Panc1 (cell line): ENCODE data around the gene ANO9. TPM values are rescaled to one million over a fixed set of nuclear protein-coding genes. Genes with fewer than 3 reads are reported as not detected.

ENCODE experiments used
- ATAC-seq: fragments of 200-7000 bp; cut with Tn5 transposase; 2 replicates; pipeline ENCODE4 v1.9.1; 2020; ENCODE audit warnings: mild to moderate bottlenecking, moderate library complexity
- BruUV-seq: library from RNA; stranded (reverse); fragments of 400-500 nt; replicated peaks from 2 replicates; lab custom pipeline; 2021; lab: Mats Ljungman, UMichigan
- CTCF ChIA-PET: fragments of 300-600 bp; sonication (Branson Sonifier 250); formaldehyde crosslinking; loops from one replicate; lab custom pipeline; 2022; ENCODE audit warnings: antibody characterized with exemption; lab: Charles Lee
- POLR2A ChIA-PET: fragments of 300-600 bp; sonication (Branson Sonifier 250); formaldehyde crosslinking; loops from one replicate; lab custom pipeline; 2022; ENCODE audit warnings: antibody characterized with exemption; lab: Charles Lee
- DNase-seq: peaks from one replicate; pipeline ENCODE4 v3.0.0-alpha.2; 2010; ENCODE audit warnings: low read depth, low spot score
- H3K27ac ChIP-seq: 2 replicates; pipeline ENCODE4 v1.5.1; 2011; ENCODE audit warnings: mild to moderate bottlenecking, low read length, inconsistent platforms
- H3K27me3 ChIP-seq: fragments of 200-500 bp; sonication (Bioruptor generic); 2 replicates; pipeline ENCODE4 v1.6.0; 2014; ENCODE audit warnings: low read length, inconsistent platforms; ENCODE audit not compliant: control insufficient read depth, insufficient read depth
- H3K36me3 ChIP-seq: fragments of 200-500 bp; sonication (Bioruptor generic); 2 replicates; pipeline ENCODE4 v1.5.1; 2014; ENCODE audit warnings: inconsistent platforms, mild to moderate bottlenecking, low read length, moderate library complexity; ENCODE audit not compliant: control insufficient read depth, insufficient read depth
- H3K4me1 ChIP-seq: 2 replicates; pipeline ENCODE4 v1.5.1; 2011; ENCODE audit warnings: inconsistent platforms, mild to moderate bottlenecking, low read length, moderate library complexity; ENCODE audit not compliant: control insufficient read depth, insufficient read depth
- H3K4me3 ChIP-seq, 2 experiments: 2 replicates each; pipeline ENCODE4 v1.5.1; 2011 to 2012; ENCODE audit warnings: low read depth in 2 of 2, low read length in 2 of 2, mild to moderate bottlenecking in 2 of 2, inconsistent platforms in 1 of 2, moderate library complexity in 1 of 2
- H3K9me3 ChIP-seq: fragments of 200-500 bp; sonication (Bioruptor generic); 2 replicates; pipeline ENCODE4 v1.5.1; 2014; ENCODE audit warnings: low read depth, mild to moderate bottlenecking, inconsistent platforms, low read length, moderate library complexity; ENCODE audit not compliant: control insufficient read depth, insufficient read depth
- CTCF ChIP-seq: fragments of 450-650 bp; IDR thresholded peaks from 2 replicates; pipeline ENCODE4 v1.5.1; 2017; ENCODE audit warnings: mild to moderate bottlenecking
- POLR2AphosphoS5 ChIP-seq: IDR thresholded peaks from 2 replicates; pipeline ENCODE4 v1.6.1; 2012; ENCODE audit warnings: mild to moderate bottlenecking, low read depth, low read length, moderate library complexity
- REST ChIP-seq, 2 experiments: IDR thresholded peaks; 2 replicates each; pipeline ENCODE4 v1.6.1; 2011 to 2012; ENCODE audit warnings: low read depth in 2 of 2, control low read depth in 1 of 2, low read length in 1 of 2, mild to moderate bottlenecking in 1 of 2, moderate library complexity in 1 of 2; ENCODE audit not compliant: insufficient read depth in 1 of 2
- SIN3A ChIP-seq: IDR thresholded peaks from 2 replicates; pipeline ENCODE4 v1.6.1; 2012; ENCODE audit warnings: low read depth, mild to moderate bottlenecking, low read length, moderate library complexity, borderline replicate concordance; ENCODE audit not compliant: insufficient read depth
- TCF7L2 ChIP-seq: IDR thresholded peaks from 2 replicates; pipeline ENCODE4 v1.6.1; 2011; ENCODE audit warnings: mild to moderate bottlenecking, low read depth, low read length, inconsistent platforms
- in situ Hi-C: cut with HindIII; loops from 2 replicates; pipeline ENCODE4 v1.10.0; 2016; ENCODE audit warnings: low sequenced_read_pairs, low pct_unique_long_range_greater_than_20kb
- intact Hi-C: fragments of 100-400 bp; cut with micrococcal nuclease; formaldehyde crosslinking; loops from one replicate; pipeline ENCODE4 v1.10.0; 2022; ENCODE audit not compliant: unreplicated experiment
- total RNA-seq: library from RNA; stranded (reverse); gene quantifications from one replicate; pipeline ENCODE4 v1.2.1, GENCODE V29; 2021; ENCODE audit not compliant: unreplicated experiment

ANO9 gene
- total RNA-seq, 1 experiment from 2014 or later, result 61.4 TPM

DNA sequence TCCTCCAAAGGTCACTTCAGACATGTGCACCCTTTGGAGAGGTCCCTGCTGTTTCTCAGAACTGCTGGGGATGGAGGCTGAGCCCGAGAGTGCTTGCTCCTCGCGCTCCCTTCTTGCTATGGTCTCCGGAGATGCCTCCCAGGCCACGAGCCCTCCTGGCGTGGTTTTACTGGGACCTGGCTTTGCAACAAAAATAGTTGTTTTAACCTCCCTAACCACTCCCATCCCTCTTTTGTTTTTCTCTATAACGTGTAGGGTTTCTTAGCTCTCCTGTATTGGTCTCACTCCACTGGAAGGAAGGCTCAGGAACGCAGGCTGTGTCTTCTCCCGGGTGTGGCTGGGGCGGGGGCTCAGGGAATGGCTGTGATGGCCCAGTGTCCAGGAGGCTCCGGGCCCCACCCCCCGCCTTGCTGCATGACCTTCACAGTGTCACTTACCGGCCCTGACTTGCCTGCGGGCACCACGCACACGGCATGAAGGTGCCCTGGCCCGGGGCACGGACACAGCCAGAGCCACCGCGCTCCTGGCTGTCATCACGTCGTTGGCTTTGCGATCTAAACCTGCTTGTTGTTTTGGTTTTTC, 13.8 kb upstream of the ANO9 start:
- no peak for TF ChIP-seq REST (IDR thresholded peaks at IDR 0.05; ENCODE audit: insufficient read depth in 1 of 2, low read depth in 2 of 2, low read length in 1 of 2)
- no peak for TF ChIP-seq SIN3A
- no peak for TF ChIP-seq POLR2AphosphoS5
- TF ChIP-seq TCF7L2, result no peak
- TF ChIP-seq CTCF, result no peak
- ATAC-seq (no peak), DNase-seq (no peak)
- H3K27ac ChIP-seq, result no peak overlapping the region
- BruUV-seq, result no TSS peak
- intact Hi-C loops, result no loop called here
- no peaks in the 10 kb centered on the region for H3K9me3 ChIP-seq
- in situ Hi-C loops, result no loop called here
- ChIA-PET CTCF (no interaction called here), POLR2A (no interaction called here)
- no peak overlapping the region for H3K4me3 ChIP-seq
- H3K4me1 ChIP-seq, result peaks cover 16% of the 10 kb centered on the region
- peaks cover 5% of the 10 kb centered on the region; the same call in 1 of the 2 replicates for H3K36me3 ChIP-seq
- no peaks in the 10 kb centered on the region for H3K27me3 ChIP-seq

DNA sequence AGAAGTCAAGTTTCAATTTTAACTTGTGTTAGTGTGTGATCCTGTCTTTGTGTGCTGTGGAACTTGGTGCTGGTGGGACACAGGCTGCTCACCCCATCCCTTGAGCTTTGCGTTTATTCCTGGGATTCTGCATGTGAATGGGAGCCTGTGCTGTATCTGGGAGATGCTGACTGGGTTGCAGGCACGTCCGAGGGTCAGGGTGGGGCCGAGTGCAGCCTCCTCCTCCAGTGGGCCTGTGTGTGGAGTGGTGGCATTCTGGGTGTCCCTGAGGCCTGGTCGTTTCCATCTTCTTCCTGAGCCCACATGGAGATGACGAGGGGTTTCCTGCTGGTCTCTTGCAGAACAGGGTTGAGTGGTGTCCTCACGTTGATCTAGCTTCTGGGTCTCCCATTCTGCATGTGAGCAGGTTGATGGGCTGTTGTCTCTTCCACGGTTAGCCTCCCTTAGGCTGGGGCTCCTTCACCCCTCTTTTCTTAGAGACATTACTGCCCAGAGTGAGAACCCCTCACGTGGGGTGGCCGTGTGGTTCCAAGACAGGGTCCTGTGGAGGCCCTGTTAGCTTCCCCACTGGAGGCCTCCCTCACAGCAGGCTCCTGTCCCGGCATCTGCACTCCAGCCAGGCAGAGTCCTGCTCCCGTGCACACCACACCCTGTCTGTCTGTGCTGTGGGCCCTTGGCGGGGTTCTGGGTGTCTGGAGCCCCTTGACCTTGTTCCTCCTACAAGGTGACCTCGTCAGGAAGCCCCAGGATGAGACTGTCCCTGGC, 13.2 kb upstream of the ANO9 start:
- ChIA-PET POLR2A (no interaction called here), CTCF (no interaction called here)
- DNase-seq, result no peak
- intact Hi-C loops, result loop anchor here (5.0 kb wide), 1 partner anchor 62 kb away; no protein-coding TSS in a partner anchor
- no TSS peak for BruUV-seq
- Histone ChIP-seq H3K4me1 (peaks cover 16% of the 10 kb centered on the region), H3K27ac (no peak overlapping the region), H3K9me3 (no peaks in the 10 kb centered on the region), H3K27me3 (no peaks in the 10 kb centered on the region), H3K4me3 (no peak overlapping the region), H3K36me3 (peaks cover 5% of the 10 kb centered on the region; the same call in 1 of the 2 replicates)
- no peak for ATAC-seq
- in situ Hi-C loops, result no loop called here
- TF ChIP-seq REST (IDR thresholded peaks at IDR 0.05; ENCODE audit: insufficient read depth in 1 of 2, low read depth in 2 of 2, low read length in 1 of 2), result no peak
- no peak for TF ChIP-seq CTCF
- no peak for TF ChIP-seq TCF7L2
- TF ChIP-seq SIN3A, result no peak
- TF ChIP-seq POLR2AphosphoS5, result no peak
